Dedifferentiated amniotic fluid mesenchymal stem cell (primary cell): ENCODE data around the gene PITPNM3.

ENCODE experiments used
- DNase-seq: peaks from one replicate; pipeline ENCODE4 v3.0.0-alpha.2; 2016; ENCODE audit errors: extremely low spot score

PITPNM3 gene

DNA sequence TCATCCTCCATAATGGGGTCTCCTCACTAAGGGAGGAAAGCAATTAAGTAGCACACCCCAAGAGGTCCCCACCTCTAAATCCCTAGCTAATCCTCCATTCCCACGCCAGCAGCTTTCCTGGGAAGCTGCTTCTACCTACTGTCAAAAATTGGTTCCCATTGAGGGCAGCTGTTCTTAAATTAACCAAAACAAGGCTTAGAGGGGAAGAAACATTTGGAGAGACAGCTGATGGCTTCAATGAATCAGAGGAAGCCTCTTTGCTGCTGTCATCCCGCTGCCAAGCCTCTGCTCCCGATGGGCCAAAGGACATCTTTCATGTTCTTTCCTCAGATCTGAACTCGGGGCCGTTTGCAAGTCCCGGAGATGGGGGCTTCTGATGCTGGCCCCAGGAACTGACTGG is 148.1 kb downstream of the PITPNM3 start:
- no peak for DNase-seq

DNA sequence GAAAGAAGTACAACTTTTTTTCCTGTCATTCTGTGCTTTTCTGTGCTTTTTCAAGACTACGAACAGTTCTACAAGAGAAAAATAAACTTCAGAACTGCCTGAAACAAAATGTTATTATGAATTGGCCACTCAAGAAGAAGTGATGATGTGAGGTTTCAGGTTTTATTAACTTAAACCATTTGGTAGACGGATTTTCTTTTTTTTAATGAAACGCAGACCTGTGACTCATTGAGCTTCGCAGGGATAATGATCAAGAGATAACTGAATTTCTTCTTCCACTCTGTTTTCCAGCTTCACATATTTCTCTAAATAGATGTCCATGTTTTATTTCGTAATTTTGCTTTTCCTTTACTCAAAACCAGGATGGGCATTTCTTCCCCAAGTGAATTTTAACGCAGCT is 154.1 kb downstream of the PITPNM3 start:
- no peak for DNase-seq
